Breast epithelium (tissue), 4 donors: ENCODE results near the gene AGRN. TPM values are rescaled to one million over a fixed set of nuclear protein-coding genes. Genes with fewer than 3 reads are reported as not detected.

Experiments
- DNase-seq, 2 donors: peaks; one replicate each; pipeline ENCODE4 v3.0.0-alpha.2; 2019; ENCODE audit warnings: low spot score in 2 of 2
- H3K27ac ChIP-seq, 2 donors: fragments of 200-600 bp; sonication (generic) in 1 of 2; one replicate each; pipeline ENCODE4 v1.5.1; 2016 to 2019; ENCODE audit warnings: mild to moderate bottlenecking in 1 of 2
- H3K27me3 ChIP-seq, 2 donors: fragments of 200-600 bp; sonication (generic) in 1 of 2; one replicate each; pipeline versions ENCODE4 v1.5.1 to v1.6.0; 2017 to 2019; ENCODE audit warnings: control low read depth in 1 of 2, mild to moderate bottlenecking in 1 of 2
- H3K36me3 ChIP-seq: fragments of 200-600 bp; one replicate; pipeline ENCODE4 v1.5.1; 2019
- H3K4me1 ChIP-seq, 2 donors: fragments of 200-600 bp; sonication (generic); one replicate each; pipeline ENCODE4 v1.5.1; 2016 to 2019; ENCODE audit warnings: control low read depth in 1 of 2
- H3K4me3 ChIP-seq, 3 donors: fragments of 200-600 bp; sonication (generic); 1 replicate in 2 of 3; 2 replicates in 1 of 3; pipeline ENCODE4 v1.5.1; 2016 to 2019; ENCODE audit warnings: mild to moderate bottlenecking in 3 of 3, moderate library complexity in 2 of 3
- H3K9me3 ChIP-seq, 2 donors: fragments of 200-600 bp; sonication (generic) in 1 of 2; one replicate each; pipeline ENCODE4 v1.5.1; 2016 to 2019; ENCODE audit warnings: control low read depth in 1 of 2
- POLR2A ChIP-seq: fragments of 450-650 bp; IDR thresholded peaks from one replicate; pipeline ENCODE4 v1.6.1; 2016; ENCODE audit warnings: antibody characterized with exemption, mild to moderate bottlenecking, moderate library complexity
- POLR2AphosphoS5 ChIP-seq, 3 donors: sonication (generic); formaldehyde crosslinking; IDR thresholded peaks; one replicate each; pipeline ENCODE4 v1.6.1; 2017; ENCODE audit warnings: antibody characterized with exemption in 3 of 3
- intact Hi-C: fragments of 100-400 bp; cut with DNase I; formaldehyde crosslinking; loops from one replicate; pipeline ENCODE4 v1.15.1; 2023; ENCODE audit warnings: low total_unique reads
- total RNA-seq, 3 donors: library from RNA; depleted of rRNA; stranded (reverse); fragments of >200 nt; gene quantifications; one replicate each; pipeline ENCODE4 v1.1.0, GENCODE V29; 2016
- TF ChIP-seq, protein P1 (sequence below), 3 donors: fragments of 450-650 bp; IDR thresholded peaks; one replicate each; pipeline ENCODE4 v1.5.1; 2016 to 2017; ENCODE audit warnings: antibody characterized with exemption in 3 of 3, mild to moderate bottlenecking in 3 of 3, moderate library complexity in 3 of 3

The AGRN gene
- total RNA-seq, 3 donors from 2014 or later, result 9.1 to 37.0 (median 30.5) TPM

- Histone ChIP-seq H3K36me3 (no peaks in the 10 kb centered on the region), H3K9me3 (no peaks in the 10 kb centered on the region), H3K4me1 (peaks cover 0 to 8% of the 10 kb centered on the region in 2 donors), H3K4me3 (no peak overlapping the region), H3K27ac (no peak overlapping the region), H3K27me3 (no peaks in the 10 kb centered on the region)
- intact Hi-C loops, result no loop called here
- TF ChIP-seq, protein P1, sequence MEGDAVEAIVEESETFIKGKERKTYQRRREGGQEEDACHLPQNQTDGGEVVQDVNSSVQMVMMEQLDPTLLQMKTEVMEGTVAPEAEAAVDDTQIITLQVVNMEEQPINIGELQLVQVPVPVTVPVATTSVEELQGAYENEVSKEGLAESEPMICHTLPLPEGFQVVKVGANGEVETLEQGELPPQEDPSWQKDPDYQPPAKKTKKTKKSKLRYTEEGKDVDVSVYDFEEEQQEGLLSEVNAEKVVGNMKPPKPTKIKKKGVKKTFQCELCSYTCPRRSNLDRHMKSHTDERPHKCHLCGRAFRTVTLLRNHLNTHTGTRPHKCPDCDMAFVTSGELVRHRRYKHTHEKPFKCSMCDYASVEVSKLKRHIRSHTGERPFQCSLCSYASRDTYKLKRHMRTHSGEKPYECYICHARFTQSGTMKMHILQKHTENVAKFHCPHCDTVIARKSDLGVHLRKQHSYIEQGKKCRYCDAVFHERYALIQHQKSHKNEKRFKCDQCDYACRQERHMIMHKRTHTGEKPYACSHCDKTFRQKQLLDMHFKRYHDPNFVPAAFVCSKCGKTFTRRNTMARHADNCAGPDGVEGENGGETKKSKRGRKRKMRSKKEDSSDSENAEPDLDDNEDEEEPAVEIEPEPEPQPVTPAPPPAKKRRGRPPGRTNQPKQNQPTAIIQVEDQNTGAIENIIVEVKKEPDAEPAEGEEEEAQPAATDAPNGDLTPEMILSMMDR (IDR thresholded peaks at IDR 0.05), result no peak
- DNase-seq, result no peak
Measured at GRCh38 chr1:1083416-1084371, 63.8 kb downstream of the AGRN start.

DNA sequence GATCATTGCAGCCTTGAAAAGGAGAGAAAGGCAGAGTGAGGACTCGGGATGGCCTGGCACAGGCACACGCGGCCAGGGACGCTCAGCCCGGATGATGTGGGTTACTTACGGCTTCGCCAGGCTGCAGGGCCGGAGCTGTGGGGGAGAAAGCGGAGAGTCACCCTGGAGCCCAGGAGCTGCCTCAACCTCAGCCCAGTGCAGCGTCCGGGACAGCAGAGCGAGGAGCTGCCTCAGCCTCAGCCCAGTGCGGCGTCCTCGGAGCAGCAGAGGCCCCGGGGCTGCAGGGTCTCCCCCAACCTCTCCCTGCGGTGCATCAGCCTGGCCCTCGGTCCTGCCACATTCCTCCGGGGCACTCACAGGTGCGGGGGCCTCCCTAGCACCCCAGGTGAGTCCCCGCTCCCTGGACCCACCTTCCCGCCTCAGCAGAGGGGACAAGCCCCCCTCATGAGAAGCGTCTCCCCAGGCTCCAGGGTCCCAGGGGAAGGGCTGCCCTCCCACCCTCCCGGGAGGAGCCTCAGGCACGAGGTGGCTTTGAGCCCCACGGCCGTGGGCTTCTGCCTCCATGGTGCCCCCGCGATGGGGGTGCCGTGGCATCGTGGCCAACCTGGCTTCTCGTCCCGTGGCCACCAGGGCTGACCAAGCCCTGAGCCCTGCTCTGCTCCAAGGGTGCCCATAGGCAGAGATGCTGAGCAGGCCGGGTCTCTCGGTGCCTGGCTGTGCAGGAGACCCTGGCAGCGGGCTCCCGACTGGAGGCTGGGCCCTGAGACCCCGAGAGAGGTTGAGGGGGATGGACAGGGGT is 64.7 kb downstream of the AGRN start:
- no peak for DNase-seq
- no peaks in the 10 kb centered on the region for H3K36me3 ChIP-seq

DNA sequence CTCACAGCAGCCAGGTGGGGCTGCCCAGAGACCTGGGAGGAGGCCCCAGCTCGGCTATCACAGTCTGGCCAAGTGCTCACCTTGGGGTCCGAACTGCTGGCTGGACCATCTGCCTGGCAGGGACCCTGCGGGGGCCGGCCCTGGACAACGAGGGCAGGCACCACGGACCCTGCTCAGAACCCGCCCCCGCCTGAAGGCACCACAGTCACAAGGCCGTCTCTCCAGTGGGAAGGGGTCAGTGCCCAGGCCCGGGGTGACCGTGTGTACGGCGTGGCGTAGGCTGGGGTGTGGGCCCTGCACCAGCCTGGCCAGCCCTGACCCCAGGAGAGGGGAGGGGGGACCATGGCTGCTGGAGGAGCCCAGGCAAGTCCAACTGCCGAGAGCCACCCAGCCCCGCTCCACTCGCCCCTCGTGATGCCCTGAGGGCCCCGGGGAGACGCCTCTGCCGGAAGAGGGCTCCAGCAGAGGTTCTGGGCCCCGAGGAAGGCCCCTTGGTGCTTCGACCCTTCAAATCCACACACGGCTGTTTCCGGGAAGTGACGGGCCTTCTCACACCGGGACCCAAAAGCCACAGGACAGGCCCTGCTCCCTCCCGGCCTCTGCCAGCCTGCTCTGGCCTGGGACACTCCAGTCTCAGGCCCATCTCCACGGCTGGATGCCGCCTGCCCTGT is 65.4 kb downstream of the AGRN start:
- Histone ChIP-seq H3K9me3 (no peaks in the 10 kb centered on the region), H3K36me3 (no peaks in the 10 kb centered on the region), H3K27ac (no peak overlapping the region), H3K4me1 (peaks cover 0 to under 1% of the 10 kb centered on the region in 2 donors), H3K27me3 (no peaks in the 10 kb centered on the region), H3K4me3 (no peak overlapping the region)
- intact Hi-C loops, result no loop called here
- DNase-seq, result no peak
- TF ChIP-seq POLR2A (no peak), POLR2AphosphoS5 (IDR thresholded peaks at IDR 0.05) (no peak)
- TF ChIP-seq, protein P1 (IDR thresholded peaks at IDR 0.05), result no peak

More for the DNA sequence above, 64.7 kb downstream of the AGRN start:
- intact Hi-C loops, result no loop called here
- TF ChIP-seq, protein P1 (IDR thresholded peaks at IDR 0.05), result no peak
- no peak for TF ChIP-seq POLR2AphosphoS5 (IDR thresholded peaks at IDR 0.05)
- no peak for TF ChIP-seq POLR2A
- peaks cover 0 to 8% of the 10 kb centered on the region in 2 donors for H3K4me1 ChIP-seq
- no peak overlapping the region for H3K27ac ChIP-seq
- H3K4me3 ChIP-seq, result no peak overlapping the region
- no peaks in the 10 kb centered on the region for H3K9me3 ChIP-seq
- H3K27me3 ChIP-seq, result no peaks in the 10 kb centered on the region

GRCh38 chr1:1085911-1086841 is 66.3 kb downstream of the AGRN start:
- TF ChIP-seq POLR2A, result no peak
- TF ChIP-seq, protein P1 (IDR thresholded peaks at IDR 0.05), result no peak
- no peak for TF ChIP-seq POLR2AphosphoS5 (IDR thresholded peaks at IDR 0.05)
- no peak overlapping the region for H3K27ac ChIP-seq
- no peak overlapping the region for H3K4me3 ChIP-seq
- H3K4me1 ChIP-seq, result no peaks in the 10 kb centered on the region
- no peaks in the 10 kb centered on the region for H3K36me3 ChIP-seq
- H3K9me3 ChIP-seq, result no peaks in the 10 kb centered on the region
- intact Hi-C loops, result no loop called here
- no peak for DNase-seq
- no peaks in the 10 kb centered on the region for H3K27me3 ChIP-seq
